Measurements from ENCODE around the gene GATA5. TPM values are rescaled to one million over a fixed set of nuclear protein-coding genes. Genes with fewer than 3 reads are reported as not detected.
"Not testable (repeated sequence)": the region's sequence is repeated elsewhere in the genome, so short reads cannot be mapped to it uniquely, and the experiment has no call there.

GATA5 gene
- total RNA-seq, 1 donor from 2014 or later: not detected

DNA sequence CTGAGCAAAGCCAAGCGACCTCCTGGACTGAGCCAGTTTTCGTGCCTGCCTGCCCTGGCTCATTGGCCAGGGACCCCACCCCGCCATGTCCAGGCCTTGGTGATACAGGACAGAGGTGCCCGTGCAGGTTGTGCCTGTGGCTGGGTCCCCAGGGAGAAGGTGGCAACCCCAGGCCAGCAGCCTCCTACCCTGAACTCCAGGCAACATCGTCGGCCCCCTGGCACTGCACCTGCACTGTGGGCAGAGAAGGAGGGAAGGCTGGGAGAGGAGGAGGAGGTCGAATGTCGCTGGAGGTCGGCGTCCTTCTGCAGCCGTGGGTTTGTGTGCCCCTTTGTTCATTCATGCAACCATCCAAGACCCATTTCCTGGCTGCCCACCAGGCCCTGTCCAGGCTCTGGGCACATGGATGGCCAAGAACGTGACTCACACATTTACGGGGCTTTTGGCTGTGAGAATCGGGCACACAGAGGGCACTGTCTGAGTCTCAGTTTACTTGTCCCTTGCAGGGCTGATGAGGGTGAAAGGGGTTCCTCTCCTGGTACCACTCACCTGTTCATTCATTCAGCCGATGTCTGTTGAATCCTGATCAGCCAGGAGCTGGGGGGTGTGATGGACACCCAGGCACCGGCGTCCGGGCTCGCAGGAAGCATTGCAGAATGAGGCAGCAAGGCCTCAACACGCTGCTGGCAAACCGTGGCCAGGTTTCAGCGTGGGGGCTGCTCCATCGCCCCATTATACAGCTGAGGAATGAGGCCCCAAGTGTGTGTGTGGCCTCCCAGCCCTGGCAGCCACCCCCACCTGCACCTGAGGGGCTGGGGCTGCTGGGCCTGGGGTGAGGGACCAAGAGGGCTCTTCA, 46.1 kb downstream of the GATA5 start:
- no peaks in the 10 kb centered on the region for H3K27me3 ChIP-seq
- intact Hi-C loops (cut with DNase I): no loop called here
- no peak overlapping the region for H3K4me3 ChIP-seq
- H3K36me3 ChIP-seq: no peaks in the 10 kb centered on the region
- H3K27ac ChIP-seq: no peak overlapping the region
- DNase-seq (ENCODE audit: low spot score in 2 of 2): no peak
- TF ChIP-seq, protein P1, sequence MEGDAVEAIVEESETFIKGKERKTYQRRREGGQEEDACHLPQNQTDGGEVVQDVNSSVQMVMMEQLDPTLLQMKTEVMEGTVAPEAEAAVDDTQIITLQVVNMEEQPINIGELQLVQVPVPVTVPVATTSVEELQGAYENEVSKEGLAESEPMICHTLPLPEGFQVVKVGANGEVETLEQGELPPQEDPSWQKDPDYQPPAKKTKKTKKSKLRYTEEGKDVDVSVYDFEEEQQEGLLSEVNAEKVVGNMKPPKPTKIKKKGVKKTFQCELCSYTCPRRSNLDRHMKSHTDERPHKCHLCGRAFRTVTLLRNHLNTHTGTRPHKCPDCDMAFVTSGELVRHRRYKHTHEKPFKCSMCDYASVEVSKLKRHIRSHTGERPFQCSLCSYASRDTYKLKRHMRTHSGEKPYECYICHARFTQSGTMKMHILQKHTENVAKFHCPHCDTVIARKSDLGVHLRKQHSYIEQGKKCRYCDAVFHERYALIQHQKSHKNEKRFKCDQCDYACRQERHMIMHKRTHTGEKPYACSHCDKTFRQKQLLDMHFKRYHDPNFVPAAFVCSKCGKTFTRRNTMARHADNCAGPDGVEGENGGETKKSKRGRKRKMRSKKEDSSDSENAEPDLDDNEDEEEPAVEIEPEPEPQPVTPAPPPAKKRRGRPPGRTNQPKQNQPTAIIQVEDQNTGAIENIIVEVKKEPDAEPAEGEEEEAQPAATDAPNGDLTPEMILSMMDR (IDR thresholded peaks at IDR 0.05): no peak
- H3K9me3 ChIP-seq: no peaks in the 10 kb centered on the region
- H3K4me1 ChIP-seq: peaks cover 0 to 11% of the 10 kb centered on the region in 2 donors

DNA sequence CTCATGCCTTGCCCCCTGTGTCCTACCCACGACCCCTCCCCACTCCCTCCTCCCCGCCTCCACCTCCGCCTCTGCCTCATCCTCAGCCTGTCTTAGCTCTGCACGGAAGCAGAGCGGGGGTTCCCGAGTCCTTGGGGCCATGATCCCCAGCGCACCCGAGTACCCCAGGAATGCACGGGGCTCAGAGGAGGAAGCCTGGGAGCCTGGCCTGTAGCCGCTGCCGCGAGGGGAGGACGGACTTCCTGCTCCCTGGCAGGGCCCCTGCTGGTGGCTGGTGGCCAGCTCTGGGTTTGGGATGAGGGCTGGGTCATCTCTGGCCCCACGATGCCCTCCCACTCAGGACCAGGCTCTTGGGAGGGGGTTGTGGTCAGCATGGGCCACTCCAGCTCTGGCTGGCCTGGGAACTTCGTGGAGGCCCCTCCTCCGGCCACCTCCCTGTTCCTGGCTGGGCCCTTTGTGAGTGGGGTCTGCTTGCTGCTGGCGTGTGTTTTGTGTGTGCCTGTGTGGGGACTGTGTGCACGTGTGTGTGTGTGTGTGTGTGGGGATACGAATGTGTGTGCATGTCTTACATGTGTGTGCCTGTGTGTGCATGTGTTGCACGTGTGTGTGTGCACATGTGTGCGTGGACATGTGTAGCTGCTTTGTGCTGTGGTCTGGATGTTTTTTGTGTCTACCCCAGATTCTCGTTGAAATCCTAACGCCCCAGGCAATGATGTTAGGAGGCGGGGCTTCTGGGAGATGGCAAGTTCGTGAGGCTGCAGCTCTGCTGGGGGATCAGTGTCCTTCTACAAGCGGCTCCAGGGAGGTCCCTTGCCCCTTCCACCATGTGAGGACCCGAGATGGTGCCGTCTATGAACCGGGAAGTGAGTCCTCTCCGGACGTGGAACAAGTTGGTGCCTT, 47.1 kb downstream of the GATA5 start:
- intact Hi-C loops (cut with DNase I): no loop called here
- TF ChIP-seq, protein P1 (IDR thresholded peaks at IDR 0.05): no peak
- no peak overlapping the region for H3K27ac ChIP-seq
- no peaks in the 10 kb centered on the region for H3K9me3 ChIP-seq
- H3K4me3 ChIP-seq: no peak overlapping the region
- H3K4me1 ChIP-seq: peaks cover 0 to under 1% of the 10 kb centered on the region in 2 donors
- DNase-seq (ENCODE audit: low spot score in 2 of 2): no peak
- no peaks in the 10 kb centered on the region for H3K36me3 ChIP-seq
- no peaks in the 10 kb centered on the region for H3K27me3 ChIP-seq

DNA sequence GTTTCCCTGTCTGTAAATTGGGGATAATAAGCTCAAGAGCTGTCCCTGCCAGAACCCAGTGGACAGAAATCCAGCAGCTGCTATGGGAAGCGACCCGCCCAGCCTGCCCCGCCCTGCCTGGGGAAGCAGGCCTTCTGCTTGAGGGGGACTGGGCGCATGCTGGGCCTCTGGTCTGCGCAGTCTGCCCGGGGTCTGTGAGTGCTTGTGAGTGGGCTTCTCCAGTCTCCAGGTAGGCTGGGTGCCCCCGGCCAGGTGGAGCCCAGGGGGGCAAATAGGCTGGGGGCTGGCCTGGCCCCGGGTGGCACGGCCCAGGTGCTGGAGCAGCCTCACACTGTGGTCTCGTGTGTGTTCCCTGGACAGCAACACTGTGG, 47.8 kb downstream of the GATA5 start:
- Histone ChIP-seq H3K27me3 (no peaks in the 10 kb centered on the region), H3K27ac (no peak overlapping the region), H3K4me3 (no peak overlapping the region), H3K36me3 (no peaks in the 10 kb centered on the region), H3K9me3 (no peaks in the 10 kb centered on the region), H3K4me1 (no peaks in the 10 kb centered on the region)
- TF ChIP-seq, protein P1 (IDR thresholded peaks at IDR 0.05): no peak
- DNase-seq (ENCODE audit: low spot score in 2 of 2): no peak
- intact Hi-C loops (cut with DNase I): no loop called here

DNA sequence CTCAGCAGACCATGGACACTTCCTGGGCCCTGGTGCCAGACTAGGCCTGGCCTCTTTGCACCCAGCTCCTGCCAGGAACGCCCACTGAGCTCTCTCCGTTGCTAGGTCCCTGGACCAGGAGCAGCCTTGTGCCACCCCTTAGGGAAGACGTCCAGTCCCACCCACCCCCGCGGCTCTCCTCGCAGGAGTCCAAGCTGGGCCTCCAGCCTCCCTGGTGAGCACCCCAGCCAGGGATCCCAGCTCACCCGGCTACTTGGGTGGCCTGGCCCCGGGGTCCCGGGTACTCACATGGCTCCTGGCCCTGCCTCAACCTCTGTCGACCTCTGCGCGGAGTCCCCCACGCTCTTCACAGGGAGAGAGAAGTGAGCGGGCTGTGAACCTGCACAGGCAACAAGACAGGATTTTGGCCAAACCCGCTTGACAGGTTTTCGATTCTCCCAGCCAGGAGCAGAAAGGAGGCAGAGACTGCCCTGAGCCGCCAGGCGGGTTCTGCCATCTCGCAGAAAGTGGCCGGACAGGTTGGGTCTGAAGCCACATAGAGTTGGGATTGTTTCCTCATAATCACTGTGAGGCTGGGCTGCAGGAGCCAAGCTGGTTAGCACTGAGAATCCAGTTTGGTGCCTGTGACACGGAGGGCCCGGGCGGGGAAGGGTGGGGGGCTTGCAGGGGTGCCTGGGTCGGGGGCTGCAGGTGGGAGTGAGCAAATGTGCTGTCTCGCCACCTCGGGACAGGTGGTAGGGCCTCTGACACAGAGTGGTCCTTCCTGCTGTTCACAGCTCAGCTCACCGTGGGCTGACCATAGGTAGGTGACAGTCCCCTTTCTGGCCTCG, 48.4 kb downstream of the GATA5 start, which contains the start of gene RBBP8NL:
TSS of gene RBBP8NL (minus strand) at position 368 of the 830 bp plus-strand sequence. CDS start 7,892 bp downstream, outside the sequence.
- H3K4me3 ChIP-seq: no peak within 1 kb of the TSS
- no peaks in the 10 kb centered on the region for H3K36me3 ChIP-seq
- intact Hi-C loops (cut with DNase I): no loop called here
- no peaks in the 10 kb centered on the region for H3K9me3 ChIP-seq
- no peak within 1 kb of the TSS for H3K27ac ChIP-seq
- H3K4me1 ChIP-seq: no peaks in the 10 kb centered on the region
- TF ChIP-seq, protein P1 (IDR thresholded peaks at IDR 0.05): no peak
- no peak for DNase-seq (ENCODE audit: low spot score in 2 of 2)
- no peaks in the 10 kb centered on the region for H3K27me3 ChIP-seq

DNA sequence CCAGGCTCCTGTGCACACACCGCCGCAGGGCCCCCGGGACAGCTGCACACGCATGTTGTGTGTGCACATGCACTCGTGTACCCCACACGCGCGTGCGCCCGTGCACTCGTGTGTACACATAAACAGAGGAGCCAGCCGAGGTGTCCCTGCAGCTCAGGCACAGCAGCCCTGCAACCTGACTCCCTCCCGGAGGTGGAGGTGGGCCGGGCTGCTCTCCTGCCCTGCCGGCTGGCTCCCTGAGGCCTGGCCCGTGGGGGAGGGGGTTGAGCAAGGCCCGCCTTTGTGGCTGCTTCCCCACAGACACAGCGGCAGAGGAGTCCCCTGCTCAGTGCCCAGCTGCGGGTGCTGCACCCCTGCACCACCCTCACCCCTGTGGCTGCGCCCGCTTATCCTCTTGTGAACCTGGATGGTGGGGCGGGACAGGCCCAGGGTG, 49.1 kb downstream of the GATA5 start:
- H3K4me3 ChIP-seq: no peak overlapping the region
- no peaks in the 10 kb centered on the region for H3K9me3 ChIP-seq
- H3K27ac ChIP-seq: no peak overlapping the region
- no peaks in the 10 kb centered on the region for H3K4me1 ChIP-seq
- intact Hi-C loops (cut with DNase I): no loop called here
- H3K27me3 ChIP-seq: no peaks in the 10 kb centered on the region
- TF ChIP-seq, protein P1 (IDR thresholded peaks at IDR 0.05): no peak
- no peaks in the 10 kb centered on the region for H3K36me3 ChIP-seq
- DNase-seq (ENCODE audit: low spot score in 2 of 2): no peak

DNA sequence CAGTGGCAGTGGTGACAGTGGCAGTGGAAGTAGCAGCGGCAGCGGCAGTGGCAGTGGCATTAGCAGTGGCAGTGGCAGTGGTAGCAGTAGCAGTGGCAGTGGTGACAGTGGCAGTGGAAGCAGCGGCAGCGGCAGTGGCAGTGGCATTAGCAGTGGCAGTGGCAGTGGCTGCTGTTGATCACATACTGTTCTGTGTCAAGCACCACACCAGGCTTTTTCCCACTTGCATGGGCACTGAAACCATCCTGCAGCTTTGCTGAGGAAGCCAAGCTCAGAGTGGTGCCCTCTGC, 49.8 kb downstream of the GATA5 start:
- H3K36me3 ChIP-seq; DNase-seq (ENCODE audit: low spot score in 2 of 2); intact Hi-C loops (cut with DNase I); H3K4me1 ChIP-seq; H3K9me3 ChIP-seq; H3K4me3 ChIP-seq; H3K27me3 ChIP-seq; H3K27ac ChIP-seq: not testable (repeated sequence)

Data from ascending aorta (tissue), 2 donors.